ENCODE results near the gene MAP3K13.
"Not testable (repeated sequence)": the region's sequence is repeated elsewhere in the genome, so short reads cannot be mapped to it uniquely, and the experiment has no call there.

The MAP3K13 gene

DNA sequence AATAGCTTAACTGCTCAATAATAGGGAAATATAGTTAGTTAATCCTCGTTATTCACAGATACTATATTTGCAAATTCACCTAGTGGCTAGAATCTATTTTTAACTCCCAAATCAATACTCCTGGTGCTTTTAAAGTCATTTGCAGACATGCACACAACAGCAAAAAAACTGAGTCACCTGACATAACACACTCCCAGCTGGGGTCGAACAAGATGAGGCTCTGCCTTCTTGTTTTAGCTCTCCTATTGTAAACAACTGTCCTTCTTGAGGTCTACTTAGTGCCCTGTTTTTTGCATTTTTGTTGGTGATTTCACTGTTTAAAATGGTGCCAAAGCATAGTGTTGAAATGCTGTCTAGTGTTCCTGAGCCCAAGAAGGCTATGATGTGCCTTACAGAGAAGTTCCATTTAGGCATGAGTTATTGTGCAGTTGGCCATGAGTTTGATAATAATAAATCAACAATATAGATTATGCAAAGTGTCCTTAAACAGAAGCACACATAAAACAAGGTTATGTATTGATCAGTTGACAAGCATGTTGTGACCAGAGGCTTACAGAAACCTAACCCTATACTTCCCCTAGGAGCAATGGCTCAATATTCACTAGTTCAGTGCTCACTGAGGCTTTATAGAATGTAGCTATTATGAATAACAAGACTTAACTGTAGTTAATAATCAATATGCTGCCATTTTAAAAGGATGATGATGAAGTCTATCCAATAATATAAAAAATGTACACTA lies 18.6 kb downstream of the MAP3K13 start:
- no peak for DNase-seq

DNA sequence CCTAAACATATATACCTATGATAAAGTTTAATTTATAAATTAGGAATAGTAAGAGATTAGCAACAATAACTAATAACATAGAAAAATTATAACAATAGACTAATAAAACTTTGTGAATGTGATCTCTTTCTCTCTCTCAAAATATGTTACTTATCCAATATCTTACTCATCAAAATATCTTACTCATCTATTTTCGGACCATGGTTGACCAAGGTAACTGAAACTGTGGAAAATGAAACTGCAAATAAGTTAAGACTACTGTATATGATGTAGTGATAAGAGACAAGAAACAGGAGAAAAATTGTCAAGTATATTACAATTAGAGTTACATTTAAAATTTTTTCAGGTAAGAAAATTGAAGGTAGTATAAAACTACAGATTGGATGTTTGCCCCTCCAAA lies 19.2 kb downstream of the MAP3K13 start:
- DNase-seq: no peak
- in situ Hi-C loops (cut with HindIII; ENCODE audit: low pct_ligation_motif_present, low pct_unique_long_range_greater_than_20kb, low sequenced_read_pairs): no loop called here

More for the DNA sequence above, 18.6 kb downstream of the MAP3K13 start:
- in situ Hi-C loops (cut with HindIII; ENCODE audit: low pct_ligation_motif_present, low pct_unique_long_range_greater_than_20kb, low sequenced_read_pairs): no loop called here

GRCh38 chr3:185386515-185386914 lies 23.6 kb downstream of the MAP3K13 start:
- DNase-seq; in situ Hi-C loops (cut with HindIII; ENCODE audit: low pct_ligation_motif_present, low pct_unique_long_range_greater_than_20kb, low sequenced_read_pairs): not testable (repeated sequence)

DNA sequence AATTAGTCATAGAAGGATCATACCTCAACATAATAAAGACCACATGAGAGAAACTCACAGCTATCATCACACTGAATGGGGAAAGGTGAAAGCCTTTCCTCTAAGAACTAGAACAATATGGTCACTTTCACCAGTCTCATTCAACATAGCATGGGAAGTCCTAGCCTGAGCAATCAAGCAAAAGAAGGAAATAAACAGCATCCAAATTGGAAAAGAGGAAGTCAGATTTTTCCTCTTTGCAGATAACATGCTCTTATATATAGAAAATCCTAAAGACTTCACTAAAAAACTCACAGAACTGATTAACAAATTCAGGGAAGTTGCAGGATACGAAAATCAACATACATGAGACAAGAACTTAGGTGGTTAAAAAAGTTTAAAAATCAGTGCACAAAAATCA lies 24.7 kb downstream of the MAP3K13 start:
- in situ Hi-C loops (cut with HindIII; ENCODE audit: low pct_ligation_motif_present, low pct_unique_long_range_greater_than_20kb, low sequenced_read_pairs): no loop called here
- no peak for DNase-seq

DNA sequence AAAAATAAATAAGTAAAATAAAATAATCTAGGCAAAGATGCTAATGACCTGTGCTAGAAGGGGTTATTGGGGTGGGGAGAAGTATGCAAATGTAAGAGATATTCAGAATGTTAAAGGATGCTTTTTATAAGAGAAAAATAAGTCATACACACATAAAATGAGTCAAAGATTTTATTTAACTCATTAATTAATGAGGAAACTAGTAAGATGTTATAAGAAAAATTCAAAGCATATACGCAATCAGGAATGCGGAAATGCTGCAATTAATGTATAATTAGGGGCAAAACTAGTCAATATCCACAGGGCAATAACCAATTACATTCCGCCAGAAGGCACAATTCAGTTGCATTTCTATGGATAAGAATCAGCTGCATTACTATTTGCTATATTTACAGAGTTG lies 30.1 kb downstream of the MAP3K13 start:
- DNase-seq: no peak
- in situ Hi-C loops (cut with HindIII; ENCODE audit: low pct_ligation_motif_present, low pct_unique_long_range_greater_than_20kb, low sequenced_read_pairs): no loop called here

- in situ Hi-C loops (cut with HindIII; ENCODE audit: low pct_ligation_motif_present, low pct_unique_long_range_greater_than_20kb, low sequenced_read_pairs): no loop called here
- no peak for DNase-seq
Measured at GRCh38 chr3:185397676-185398075, 34.7 kb downstream of the MAP3K13 start.

DNA sequence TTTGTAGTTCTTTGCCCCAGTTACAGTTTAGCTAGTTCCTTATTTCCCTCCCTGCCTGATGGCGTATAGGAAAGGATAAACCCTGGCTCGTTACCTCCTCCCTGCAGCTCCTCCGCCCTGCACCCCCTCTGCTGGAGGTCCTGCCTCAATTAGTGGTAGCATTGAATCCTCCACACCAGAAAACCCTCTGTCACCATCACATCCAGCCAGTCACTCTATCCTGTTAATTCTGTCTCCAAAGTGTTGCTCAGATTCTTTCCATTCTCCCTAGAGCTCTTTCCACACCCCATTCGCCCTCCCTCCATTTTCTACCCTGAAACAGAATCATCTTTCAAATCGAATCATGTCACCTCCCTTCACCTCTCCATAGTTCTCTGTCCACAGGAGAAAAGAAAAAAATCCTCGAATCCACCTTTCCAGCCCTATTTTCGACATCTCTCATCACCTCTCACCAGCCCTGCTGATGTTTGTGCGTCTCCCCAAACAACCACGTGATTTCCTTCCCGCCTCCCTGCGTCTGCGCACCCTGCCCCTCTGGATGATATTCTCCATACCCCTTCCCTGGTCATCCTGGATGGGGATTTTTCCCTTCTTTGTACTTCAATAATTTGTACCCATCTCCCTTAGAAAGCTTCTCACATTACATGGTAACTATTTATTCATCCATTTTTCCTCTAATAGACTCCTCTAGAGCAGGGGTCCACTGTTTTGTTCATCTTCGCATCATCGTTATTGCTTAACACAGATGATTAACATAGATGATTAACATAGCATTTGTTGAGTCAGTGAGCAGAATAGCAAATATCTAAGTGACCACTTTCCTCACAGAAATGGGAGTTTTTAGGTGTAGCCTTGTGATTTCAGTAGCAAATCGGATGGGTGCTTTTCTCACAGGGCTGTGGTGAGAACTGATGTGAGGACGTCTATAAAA lies 37.1 kb downstream of the MAP3K13 start:
- in situ Hi-C loops (cut with HindIII; ENCODE audit: low pct_ligation_motif_present, low pct_unique_long_range_greater_than_20kb, low sequenced_read_pairs): no loop called here
- no peak for DNase-seq

GRCh38 chr3:185400866-185401265 lies 37.9 kb downstream of the MAP3K13 start:
- no peak for DNase-seq
- in situ Hi-C loops (cut with HindIII; ENCODE audit: low pct_ligation_motif_present, low pct_unique_long_range_greater_than_20kb, low sequenced_read_pairs): no loop called here

- DNase-seq: no peak
- in situ Hi-C loops (cut with HindIII; ENCODE audit: low pct_ligation_motif_present, low pct_unique_long_range_greater_than_20kb, low sequenced_read_pairs): no loop called here
Measured at GRCh38 chr3:185401319-185401955, 38.5 kb downstream of the MAP3K13 start.

- in situ Hi-C loops (cut with HindIII; ENCODE audit: low pct_ligation_motif_present, low pct_unique_long_range_greater_than_20kb, low sequenced_read_pairs): no loop called here
- DNase-seq: no peak
Measured at GRCh38 chr3:185402561-185402960, 39.6 kb downstream of the MAP3K13 start.

DNA sequence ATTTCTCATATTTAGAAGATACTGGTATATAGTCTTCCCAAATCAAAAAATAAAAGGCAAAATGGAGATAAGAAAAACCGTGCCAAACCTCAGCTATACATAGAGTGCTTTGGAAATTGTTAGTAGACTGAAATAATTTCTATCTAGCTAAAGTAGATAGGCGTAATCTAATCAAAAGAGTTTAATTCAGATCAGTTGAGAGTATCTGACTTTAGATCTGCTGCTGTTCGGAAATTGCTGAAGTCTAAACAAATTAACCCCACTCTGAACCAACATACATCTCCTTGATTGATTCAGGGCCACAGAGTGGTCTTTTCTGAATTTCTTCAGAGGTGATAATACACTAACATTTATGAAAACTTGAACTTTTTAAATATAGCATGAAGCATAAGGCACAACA lies 40.1 kb downstream of the MAP3K13 start:
- no peak for DNase-seq
- in situ Hi-C loops (cut with HindIII; ENCODE audit: low pct_ligation_motif_present, low pct_unique_long_range_greater_than_20kb, low sequenced_read_pairs): no loop called here

GRCh38 chr3:185405243-185405642 lies 42.3 kb downstream of the MAP3K13 start:
- DNase-seq: no peak
- in situ Hi-C loops (cut with HindIII; ENCODE audit: low pct_ligation_motif_present, low pct_unique_long_range_greater_than_20kb, low sequenced_read_pairs): no loop called here

DNA sequence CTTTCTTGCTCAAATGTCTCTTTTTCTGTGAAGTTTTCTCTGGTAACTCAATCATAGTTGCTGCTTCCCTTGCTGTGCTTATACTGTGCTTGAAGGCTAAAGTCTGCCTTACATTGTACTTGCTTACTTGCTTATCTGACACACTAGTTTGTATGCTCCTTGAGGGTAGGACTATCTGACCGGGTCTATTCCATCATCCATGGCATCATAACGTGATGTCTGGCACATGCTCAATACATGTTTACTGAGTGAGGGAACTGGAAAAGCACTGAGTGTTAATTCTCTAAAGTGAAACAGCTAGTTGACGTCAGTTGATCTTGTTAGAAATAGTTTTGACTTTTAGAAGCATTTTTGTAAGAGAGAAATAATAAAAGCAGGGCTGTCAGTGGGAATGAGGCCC lies 42.7 kb downstream of the MAP3K13 start:
- in situ Hi-C loops (cut with HindIII; ENCODE audit: low pct_ligation_motif_present, low pct_unique_long_range_greater_than_20kb, low sequenced_read_pairs): no loop called here
- DNase-seq: no peak

DNA sequence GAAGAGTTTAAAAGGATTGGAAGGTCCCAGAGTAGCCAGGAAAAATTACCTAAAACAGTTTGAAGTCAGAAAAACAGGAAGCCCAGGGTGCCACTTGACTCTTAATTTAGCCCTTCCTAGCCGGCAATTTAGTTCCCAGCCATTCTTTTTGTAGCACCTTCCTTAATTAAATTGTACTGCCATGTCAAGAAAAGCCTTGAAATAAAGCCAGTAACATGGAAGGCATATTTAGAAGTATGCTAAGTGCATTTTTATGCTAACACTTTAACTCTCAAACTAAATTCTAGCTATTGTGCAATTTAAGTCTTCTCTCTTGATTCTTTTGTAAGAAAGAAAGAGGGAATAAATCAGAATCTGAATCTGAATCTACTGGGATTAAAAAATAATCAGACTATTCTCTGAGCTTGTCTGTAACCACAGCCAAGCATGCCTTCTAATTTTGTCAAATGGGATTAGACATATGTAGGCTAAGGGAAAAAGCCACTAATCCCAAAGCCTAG lies 43.2 kb downstream of the MAP3K13 start:
- in situ Hi-C loops (cut with HindIII; ENCODE audit: low pct_ligation_motif_present, low pct_unique_long_range_greater_than_20kb, low sequenced_read_pairs): no loop called here
- DNase-seq: no peak

GRCh38 chr3:185409957-185410356 lies 47.0 kb downstream of the MAP3K13 start:
- in situ Hi-C loops (cut with HindIII; ENCODE audit: low pct_ligation_motif_present, low pct_unique_long_range_greater_than_20kb, low sequenced_read_pairs): no loop called here
- no peak for DNase-seq

- DNase-seq: no peak
- in situ Hi-C loops (cut with HindIII; ENCODE audit: low pct_ligation_motif_present, low pct_unique_long_range_greater_than_20kb, low sequenced_read_pairs): no loop called here
Measured at GRCh38 chr3:185411133-185411532, 48.2 kb downstream of the MAP3K13 start.

DNA sequence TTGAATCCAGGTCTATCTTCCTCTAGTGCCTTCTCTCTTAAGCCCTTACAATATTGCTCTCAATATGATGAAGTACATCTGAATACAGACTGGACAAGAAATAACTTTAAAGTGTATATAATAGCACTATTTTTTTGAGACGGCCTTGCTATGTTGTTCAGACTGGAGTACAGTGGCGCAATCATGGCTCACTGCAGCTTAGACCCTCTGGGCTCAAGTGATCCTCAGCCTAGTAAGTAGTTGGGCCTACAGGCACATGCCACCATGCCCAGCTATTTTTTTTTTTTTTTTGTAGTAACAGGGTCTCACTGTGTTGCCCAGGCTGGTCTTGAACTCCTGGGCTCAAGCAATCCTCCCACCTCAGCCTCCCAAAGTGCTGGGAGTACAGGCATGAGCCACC lies 53.6 kb downstream of the MAP3K13 start:
- DNase-seq: no peak

DNA sequence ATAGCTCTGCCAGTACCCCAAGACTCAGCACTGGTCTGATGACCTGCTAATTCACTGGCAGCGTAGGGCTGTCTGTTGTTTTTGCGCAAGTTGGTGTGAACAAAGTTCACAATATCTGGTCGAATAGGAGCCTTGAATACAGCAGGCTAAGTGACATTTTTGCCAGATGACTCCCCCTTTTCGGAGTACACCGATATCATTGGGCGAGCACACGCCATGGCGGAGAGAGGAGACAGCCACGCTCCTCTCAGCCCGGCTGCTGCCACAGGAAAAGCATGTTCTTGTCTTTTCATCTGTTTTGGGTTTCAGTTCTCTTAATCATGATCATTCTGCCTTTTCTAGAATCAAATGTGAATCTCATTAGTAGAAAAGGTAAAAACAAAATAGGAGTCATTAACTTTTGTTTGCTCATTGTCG lies 55.6 kb downstream of the MAP3K13 start:
- in situ Hi-C loops (cut with HindIII; ENCODE audit: low pct_ligation_motif_present, low pct_unique_long_range_greater_than_20kb, low sequenced_read_pairs); DNase-seq: not testable (repeated sequence)

More for the DNA sequence above, 53.6 kb downstream of the MAP3K13 start:
- in situ Hi-C loops (cut with HindIII; ENCODE audit: low pct_ligation_motif_present, low pct_unique_long_range_greater_than_20kb, low sequenced_read_pairs): no loop called here

- peak; percentile 19 for DNase-seq
- in situ Hi-C loops (cut with HindIII; ENCODE audit: low pct_ligation_motif_present, low pct_unique_long_range_greater_than_20kb, low sequenced_read_pairs): no loop called here
Measured at GRCh38 chr3:185420762-185421161, 57.8 kb downstream of the MAP3K13 start.

All from ACHN (cell line).